IMR-90 (cell line): ENCODE results near the gene TPSD1. TPM values are rescaled to one million over a fixed set of nuclear protein-coding genes. Genes with fewer than 3 reads are reported as not detected.
A peak's percentile ranks its signal among the peaks of the same experiment; 100 is the strongest.

ENCODE experiments used
- ATAC-seq: fragments of 200-7000 bp; cut with Tn5 transposase; 2 replicates; pipeline ENCODE4 v1.9.1; 2020; ENCODE audit warnings: low read depth, mild to moderate bottlenecking, moderate library complexity
- BruUV-seq: library from RNA; stranded (reverse); fragments of 400-500 nt; replicated peaks from 2 replicates; lab custom pipeline; 2021; lab: Mats Ljungman, UMichigan
- CTCF ChIA-PET: fragments of 300-600 bp; formaldehyde crosslinking; extraction: SDS; loops from one replicate; lab custom pipeline; 2021; ENCODE audit warnings: antibody characterized with exemption; lab: Yijun Ruan, JAX
- POLR2A ChIA-PET: fragments of 300-600 bp; sonication (Branson Sonifier 250); formaldehyde crosslinking; loops from one replicate; lab custom pipeline; 2022; ENCODE audit warnings: antibody characterized with exemption; ENCODE audit not compliant: unreplicated experiment; lab: Charles Lee
- DNase-seq: peaks from one replicate; pipeline ENCODE4 v3.0.0; 2013
- H2AFZ ChIP-seq: replicated peaks from 2 replicates; pipeline ENCODE3; 2013; ENCODE audit warnings: low read length, mild to moderate bottlenecking; ENCODE audit not compliant: poor library complexity
- H2AK5ac ChIP-seq: 2 replicates; pipeline ENCODE4 v1.6.1; 2013; ENCODE audit warnings: low read depth, low read length, inconsistent platforms
- H2AK9ac ChIP-seq: replicated peaks from 2 replicates; pipeline ENCODE3; 2013; ENCODE audit warnings: mild to moderate bottlenecking, low read depth, low read length, moderate library complexity; ENCODE audit not compliant: poor library complexity
- H2BK120ac ChIP-seq: 2 replicates; pipeline ENCODE4 v1.6.1; 2013; ENCODE audit warnings: low read depth, low read length, inconsistent platforms
- H2BK15ac ChIP-seq: 3 replicates; pipeline ENCODE4 v1.6.1; 2013; ENCODE audit warnings: low read depth, low read length, inconsistent platforms
- H2BK20ac ChIP-seq: 2 replicates; pipeline ENCODE4 v1.6.1; 2013; ENCODE audit warnings: low read depth, mild to moderate bottlenecking, inconsistent platforms, low read length, moderate library complexity
- H2BK5ac ChIP-seq: 2 replicates; pipeline ENCODE4 v1.6.1; 2013; ENCODE audit warnings: mild to moderate bottlenecking, low read depth, low read length, inconsistent platforms; ENCODE audit not compliant: poor library complexity, severe bottlenecking
- H3K14ac ChIP-seq: replicated peaks from 2 replicates; pipeline ENCODE4 v1.6.1; 2013; ENCODE audit warnings: low read depth, low read length, inconsistent platforms
- H3K18ac ChIP-seq: 2 replicates; pipeline ENCODE4 v1.6.1; 2013; ENCODE audit warnings: low read depth, low read length, control low read depth
- H3K23ac ChIP-seq: 2 replicates; pipeline ENCODE4 v1.6.1; 2013; ENCODE audit warnings: low read depth, low read length, inconsistent platforms
- H3K27ac ChIP-seq: 2 replicates; pipeline ENCODE4 v1.5.1; 2013; ENCODE audit warnings: mild to moderate bottlenecking, control low read depth, low read length; ENCODE audit not compliant: insufficient read depth
- H3K27me3 ChIP-seq: 2 replicates; pipeline ENCODE4 v1.6.1; 2013; ENCODE audit warnings: low read length; ENCODE audit not compliant: control insufficient read depth, insufficient read depth
- H3K36me3 ChIP-seq: 2 replicates; pipeline ENCODE4 v1.6.1; 2013; ENCODE audit warnings: low read length, mixed read lengths; ENCODE audit not compliant: control insufficient read depth, insufficient read depth
- H3K4ac ChIP-seq: 2 replicates; pipeline ENCODE4 v1.6.1; 2013; ENCODE audit warnings: low read depth, low read length, inconsistent platforms
- H3K4me1 ChIP-seq: 2 replicates; pipeline ENCODE4 v1.6.1; 2013; ENCODE audit warnings: low read length, mixed read lengths; ENCODE audit not compliant: control insufficient read depth, insufficient read depth
- H3K4me2 ChIP-seq: 2 replicates; pipeline ENCODE4 v1.6.1; 2013; ENCODE audit warnings: low read depth, mild to moderate bottlenecking, control low read depth, low read length, moderate library complexity
- H3K4me3 ChIP-seq: 2 replicates; pipeline ENCODE4 v1.5.1; 2013; ENCODE audit warnings: low read depth, mild to moderate bottlenecking, control low read depth, low read length, moderate library complexity; ENCODE audit not compliant: insufficient read depth
- H3K56ac ChIP-seq: 2 replicates; pipeline ENCODE4 v1.6.1; 2013; ENCODE audit warnings: low read length, inconsistent platforms; ENCODE audit not compliant: insufficient read depth; ENCODE audit errors: extremely low read depth
- H3K79me1 ChIP-seq, 2 experiments: 2 replicates each; pipeline ENCODE4 v1.6.1; 2013; ENCODE audit warnings: low read length in 2 of 2, inconsistent platforms in 1 of 2, low read depth in 1 of 2
- H3K9ac ChIP-seq: 2 replicates; pipeline ENCODE4 v1.6.1; 2013; ENCODE audit warnings: low read depth, low read length, control low read depth
- H3K9me1 ChIP-seq: 2 replicates; pipeline ENCODE4 v1.6.1; 2013; ENCODE audit warnings: low read length, inconsistent platforms; ENCODE audit not compliant: insufficient read depth
- H3K9me3 ChIP-seq: 2 replicates; pipeline ENCODE4 v1.6.1; 2013; ENCODE audit warnings: low read length; ENCODE audit not compliant: control insufficient read depth, insufficient read depth
- H4K20me1 ChIP-seq: 2 replicates; pipeline ENCODE4 v1.6.1; 2013; ENCODE audit warnings: low read length, inconsistent platforms; ENCODE audit not compliant: insufficient read depth
- H4K5ac ChIP-seq: 2 replicates; pipeline ENCODE4 v1.6.1; 2013; ENCODE audit warnings: mild to moderate bottlenecking, low read depth, low read length, control low read depth
- H4K8ac ChIP-seq, 2 experiments: 2 replicates each; pipeline ENCODE4 v1.6.1; 2013; ENCODE audit warnings: low read depth in 2 of 2, low read length in 2 of 2, control low read depth in 1 of 2, inconsistent platforms in 1 of 2
- H4K91ac ChIP-seq: 2 replicates; pipeline ENCODE4 v1.6.1; 2013; ENCODE audit warnings: low read depth, low read length, inconsistent platforms; ENCODE audit not compliant: insufficient read depth
- CEBPB ChIP-seq: IDR thresholded peaks from 2 replicates; pipeline ENCODE4 v1.6.1; 2012; ENCODE audit warnings: low read depth, low read length, improper control_type of control experiment
- WGBS, 2 experiments: methylation state at CpG; one replicate each; pipeline versions ENCODE4 v1.1.5 to v1.1.7; 2013; ENCODE audit warnings: missing lambda C conversion rate in 2 of 2; ENCODE audit not compliant: insufficient read length in 1 of 2; ENCODE audit errors: extremely low coverage in 2 of 2; 5-methylcytosine and 5-hydroxymethylcytosine counted together
- dilution Hi-C: fragments of 300-500 bp; cut with HindIII; formaldehyde crosslinking; loops from one replicate; pipeline ENCODE4 v1.14.3; 2018; ENCODE audit warnings: low sequenced_read_pairs; ENCODE audit not compliant: unreplicated experiment
- in situ Hi-C: fragments of 300-500 bp; cut with MboI; formaldehyde crosslinking; loops from 3 replicates; pipeline ENCODE4 v1.14.3; 2019; ENCODE audit warnings: low sequenced_read_pairs, inconsistent platforms, mixed read lengths
- intact Hi-C: fragments of 100-400 bp; cut with micrococcal nuclease; formaldehyde crosslinking; loops from 2 replicates; pipeline ENCODE4 v1.10.0; 2022
- polyA plus RNA-seq, 3 experiments: library from polyadenylated mRNA; depleted of rRNA; stranded (reverse); fragments of >200 nt; gene quantifications; 2 replicates each; pipeline ENCODE4 v1.2.3, GENCODE V29; 2012; ENCODE audit warnings: low replicate concordance in 1 of 3
- total RNA-seq: library from RNA; depleted of rRNA; stranded (reverse); fragments of >200 nt; gene quantifications from 2 replicates; pipeline ENCODE4 v1.2.3, GENCODE V29; 2012

Gene TPSD1
- total and polyA plus RNA-seq, 2 of the 4 experiments (the other 2 are of a cell fraction): not detected

GRCh38 chr16:1306334-1306733 is 50.5 kb downstream of the TPSD1 start:
- Histone ChIP-seq H3K9me3 (no peaks in the 10 kb centered on the region), H3K14ac (no peak overlapping the region), H2BK120ac (no peak overlapping the region), H2AK9ac (peak overlapping the region; percentile 23), H2AFZ (no peak overlapping the region), H3K79me1 (peaks cover 3 to 16% of the 10 kb centered on the region in 2 experiments; a peak in 3 of 4 replicates), H4K5ac (no peak overlapping the region), H3K4me3 (no peak overlapping the region), H3K4me2 (no peak overlapping the region), H2BK5ac (no peak overlapping the region), H3K18ac (no peak overlapping the region), H4K20me1 (peaks cover 15% of the 10 kb centered on the region), H4K8ac (no peak overlapping the region), H3K9ac (no peak overlapping the region), H4K91ac (no peak overlapping the region), H2BK20ac (no peak overlapping the region), H3K23ac (no peak overlapping the region), H3K4ac (no peak overlapping the region), H3K9me1 (peaks cover 7% of the 10 kb centered on the region), H2BK15ac (no peak overlapping the region), H3K56ac (no peak overlapping the region), H2AK5ac (no peak overlapping the region), H3K27ac (no peak overlapping the region), H3K27me3 (no peaks in the 10 kb centered on the region), H3K36me3 (no peaks in the 10 kb centered on the region), H3K4me1 (peaks cover 2% of the 10 kb centered on the region)
- ChIA-PET CTCF (no interaction called here), POLR2A (no interaction called here)
- in situ Hi-C loops (no loop called here), dilution Hi-C loops (no loop called here), intact Hi-C loops (no loop called here)
- no TSS peak for BruUV-seq
- no peak for TF ChIP-seq CEBPB
- DNase-seq (no peak), ATAC-seq (no peak)
- no CpG with 5 or more reads among the region's 4 CpGs for WGBS, 2 experiments
